SK-N-SH (cell line): ENCODE results near the gene GPRASP1. TPM values are rescaled to one million over a fixed set of nuclear protein-coding genes. Genes with fewer than 3 reads are reported as not detected.

Experiments used
- CTCF ChIA-PET: fragments of 300-600, 350-600 bp; formaldehyde crosslinking; extraction: SDS; loops from one replicate; lab custom pipeline; 2021; lab: Yijun Ruan, JAX
- POLR2A ChIA-PET: fragments of 350-600 bp; sonication (Branson Sonifier 250); formaldehyde crosslinking; extraction: SDS; loops from one replicate; lab custom pipeline; 2020; ENCODE audit warnings: antibody characterized with exemption, inconsistent platforms; lab: Yijun Ruan, JAX
- DNase-seq: peaks from one replicate; pipeline ENCODE4 v3.0.0; 2012
- H2AFZ ChIP-seq: fragments of 200-600 bp; sonication (generic); 2 replicates; pipeline ENCODE4 v1.8.1; 2016; ENCODE audit warnings: antibody characterized with exemption, mild to moderate bottlenecking, low read depth
- H3F3A ChIP-seq: fragments of 200-600 bp; sonication (generic); replicated peaks from 2 replicates; pipeline ENCODE3; 2016; ENCODE audit warnings: antibody characterized with exemption, mild to moderate bottlenecking; ENCODE audit not compliant: insufficient read depth
- H3K27ac ChIP-seq, 2 experiments: fragments of 200-500 bp in 1 of 2; fragments of 200-600 bp in 1 of 2; sonication (Bioruptor generic) in 1 of 2; sonication (generic), shearing (Covaris generic) in 1 of 2; 2 replicates each; pipeline versions ENCODE4 v1.5.1 to v1.6.1; 2014 to 2016; ENCODE audit warnings: low read depth in 2 of 2, inconsistent platforms in 1 of 2, low read length in 1 of 2, mild to moderate bottlenecking in 1 of 2, mixed read lengths in 1 of 2
- H3K27me3 ChIP-seq: fragments of 200-600 bp; sonication (generic), shearing (Covaris generic); 2 replicates; pipeline ENCODE4 v1.6.1; 2016; ENCODE audit warnings: mixed run types; ENCODE audit not compliant: insufficient read depth
- H3K36me3 ChIP-seq, 2 experiments: fragments of 200-500 bp in 1 of 2; fragments of 200-600 bp in 1 of 2; sonication (Bioruptor generic) in 1 of 2; sonication (generic) in 1 of 2; replicated peaks in 1 of 2; 2 replicates each; pipeline versions ENCODE3 to v1.5.1; 2014 to 2016; ENCODE audit warnings: low read length in 1 of 2, mild to moderate bottlenecking in 1 of 2; ENCODE audit not compliant: insufficient read depth in 2 of 2, control insufficient read depth in 1 of 2
- H3K4me1 ChIP-seq, 2 experiments: fragments of 200-500 bp in 1 of 2; fragments of 200-600 bp in 1 of 2; sonication (Bioruptor generic) in 1 of 2; sonication (generic), shearing (Covaris generic) in 1 of 2; 2 replicates each; pipeline versions ENCODE4 v1.5.1 to v1.6.1; 2014 to 2016; ENCODE audit warnings: low read depth in 1 of 2, low read length in 1 of 2, mixed run types in 1 of 2; ENCODE audit not compliant: insufficient read depth in 2 of 2, control insufficient read depth in 1 of 2
- H3K4me2 ChIP-seq: fragments of 200-600 bp; sonication (generic), shearing (Covaris generic); 2 replicates; pipeline ENCODE4 v1.6.1; 2017; ENCODE audit warnings: mixed run types
- H3K4me3 ChIP-seq, 2 experiments: fragments of 200-500 bp in 1 of 2; fragments of 200-600 bp in 1 of 2; sonication (Bioruptor generic) in 1 of 2; sonication (generic), shearing (Covaris generic) in 1 of 2; 2 replicates each; pipeline versions ENCODE4 v1.5.1 to v1.8.1; 2014 to 2016; ENCODE audit warnings: low read depth in 2 of 2, inconsistent platforms in 1 of 2, low read length in 1 of 2, mild to moderate bottlenecking in 1 of 2, mixed read lengths in 1 of 2, moderate library complexity in 1 of 2
- H3K79me2 ChIP-seq: fragments of 200-600 bp; sonication (generic); 2 replicates; pipeline ENCODE4 v1.8.1; 2017; ENCODE audit warnings: mild to moderate bottlenecking; ENCODE audit not compliant: insufficient read depth
- H3K9ac ChIP-seq: fragments of 200-600 bp; sonication (generic); 2 replicates; pipeline ENCODE4 v1.6.1; 2017; ENCODE audit warnings: mixed run types
- H3K9me2 ChIP-seq: fragments of 200-600 bp; sonication (generic); 2 replicates; pipeline ENCODE4 v1.6.1; 2017; ENCODE audit warnings: mixed run types
- H3K9me3 ChIP-seq: fragments of 200-600 bp; sonication (generic); 2 replicates; pipeline ENCODE4 v1.6.1; 2017; ENCODE audit warnings: mixed run types, mild to moderate bottlenecking, moderate library complexity
- H4K20me1 ChIP-seq: fragments of 200-600 bp; sonication (generic); 2 replicates; pipeline ENCODE4 v1.6.1; 2017; ENCODE audit warnings: mild to moderate bottlenecking, mixed run types; ENCODE audit not compliant: insufficient read depth
- CHD2 ChIP-seq: fragments of 150-350 bp; IDR thresholded peaks from 2 replicates; pipeline ENCODE4 v1.6.1; 2018; ENCODE audit warnings: low read length; ENCODE audit not compliant: partially characterized antibody
- FOSL2 ChIP-seq: IDR thresholded peaks from 2 replicates; pipeline ENCODE4 v1.4.0; 2012; ENCODE audit warnings: low read depth, mild to moderate bottlenecking, moderate library complexity, borderline replicate concordance
- FOXJ3 ChIP-seq: sonication (generic); formaldehyde crosslinking; IDR thresholded peaks from 2 replicates; pipeline ENCODE4 v1.5.1; 2020; ENCODE audit warnings: mild to moderate bottlenecking, missing genetic modification reagents
- FOXM1 ChIP-seq: IDR thresholded peaks from 2 replicates; pipeline ENCODE4 v1.4.0; 2012; ENCODE audit warnings: low read depth, mild to moderate bottlenecking
- GATA2 ChIP-seq: sonication (generic); formaldehyde crosslinking; IDR thresholded peaks from 2 replicates; pipeline ENCODE4 v1.5.0; 2020; ENCODE audit warnings: mild to moderate bottlenecking, missing genetic modification reagents
- JUND ChIP-seq: IDR thresholded peaks from 2 replicates; pipeline ENCODE4 v1.4.0; 2012
- MEF2A ChIP-seq: IDR thresholded peaks from 2 replicates; pipeline ENCODE4 v1.4.0; 2012; ENCODE audit warnings: low read depth, borderline replicate concordance
- MXI1 ChIP-seq: IDR thresholded peaks from 2 replicates; pipeline ENCODE4 v1.6.1; 2012; ENCODE audit warnings: mild to moderate bottlenecking, low read depth, low read length, improper control_type of control experiment
- NFIC ChIP-seq: IDR thresholded peaks from 2 replicates; pipeline ENCODE4 v1.4.0; 2012; ENCODE audit warnings: borderline replicate concordance
- NRF1 ChIP-seq: IDR thresholded peaks from 2 replicates; pipeline ENCODE4 v1.6.1; 2012; ENCODE audit warnings: low read depth, mild to moderate bottlenecking, low read length
- POLR2AphosphoS5 ChIP-seq: IDR thresholded peaks from 2 replicates; pipeline ENCODE4 v1.6.1; 2012; ENCODE audit warnings: low read depth, low read length
- RAD21 ChIP-seq: IDR thresholded peaks from 2 replicates; pipeline ENCODE4 v1.6.1; 2012; ENCODE audit warnings: mild to moderate bottlenecking, low read length
- RXRA ChIP-seq: IDR thresholded peaks from 2 replicates; pipeline ENCODE4 v1.4.0; 2012; ENCODE audit warnings: low read depth, mild to moderate bottlenecking, borderline replicate concordance
- SIN3A ChIP-seq: IDR thresholded peaks from 2 replicates; pipeline ENCODE4 v1.6.1; 2012; ENCODE audit warnings: low read depth, mild to moderate bottlenecking, low read length, moderate library complexity, borderline replicate concordance
- SMC3 ChIP-seq: IDR thresholded peaks from 2 replicates; pipeline ENCODE4 v1.6.1; 2012; ENCODE audit warnings: low read depth, low read length, improper control_type of control experiment
- TAF1 ChIP-seq: IDR thresholded peaks from 2 replicates; pipeline ENCODE4 v1.6.1; 2012; ENCODE audit warnings: low read depth, mild to moderate bottlenecking, low read length, moderate library complexity, borderline replicate concordance
- TEAD4 ChIP-seq: IDR thresholded peaks from 2 replicates; pipeline ENCODE4 v1.4.0; 2012; ENCODE audit warnings: mild to moderate bottlenecking, borderline replicate concordance; ENCODE audit not compliant: insufficient read depth
- YY1 ChIP-seq: IDR thresholded peaks from 2 replicates; pipeline ENCODE4 v1.4.0; 2012; ENCODE audit warnings: low read depth, mild to moderate bottlenecking
- WGBS: methylation state at CpG from one replicate; pipeline ENCODE4 v1.1.6; 2017; ENCODE audit warnings: low lambda C conversion rate; 5-methylcytosine and 5-hydroxymethylcytosine counted together
- polyA plus RNA-seq, 3 experiments: library from polyadenylated mRNA; depleted of rRNA; stranded (reverse); fragments of >200 nt; gene quantifications; 2 replicates each; pipeline ENCODE4 v1.2.3, GENCODE V29; 2012
- TF ChIP-seq, protein P1 (sequence below): fragments of 150-350 bp; IDR thresholded peaks from 2 replicates; pipeline ENCODE4 v1.6.1; 2017; ENCODE audit warnings: antibody characterized with exemption, low read length, low read depth, borderline replicate concordance
- TF ChIP-seq, protein P2 (sequence below): IDR thresholded peaks from 2 replicates; pipeline ENCODE4 v1.4.0; 2012; ENCODE audit warnings: low read depth, borderline replicate concordance
- TF ChIP-seq, protein P3 (sequence below): fragments of 150-350 bp; IDR thresholded peaks from 2 replicates; pipeline ENCODE4 v1.6.1; 2016; ENCODE audit warnings: mild to moderate bottlenecking, low read depth, low read length
- TF ChIP-seq, protein P4 (sequence below): IDR thresholded peaks from 2 replicates; pipeline ENCODE4 v1.4.0; 2012; ENCODE audit warnings: low read depth, borderline replicate concordance
- TF ChIP-seq, protein P5 (sequence below): IDR thresholded peaks from 2 replicates; pipeline ENCODE4 v1.4.0; 2012; ENCODE audit warnings: low read depth

Gene GPRASP1
- polyA plus RNA-seq, 1 of the 3 experiments (the other 2 are of a cell fraction), result 2.7 TPM

DNA sequence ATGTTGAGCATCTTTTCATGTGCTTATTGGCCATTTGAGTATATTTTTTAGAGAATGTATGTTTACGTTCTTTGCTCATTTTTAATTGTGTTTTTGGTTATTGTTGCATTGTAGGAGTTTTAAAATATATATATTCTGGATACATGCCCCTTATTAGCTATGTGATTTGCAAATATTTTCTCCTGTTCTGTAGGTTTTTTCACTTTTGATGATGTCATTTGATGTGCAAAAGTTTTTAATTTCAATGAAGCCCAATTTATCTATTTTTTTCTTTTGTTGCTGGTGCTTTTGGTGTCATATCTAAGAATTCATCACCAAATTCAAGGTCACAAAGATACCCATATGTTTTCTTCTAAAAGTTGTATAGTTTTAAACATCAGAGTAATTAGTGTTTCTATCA lies 45.2 kb upstream of the GPRASP1 start:
- Histone ChIP-seq H3K9me3 (no peaks in the 10 kb centered on the region), H4K20me1 (no peaks in the 10 kb centered on the region), H3K36me3 (peaks cover 0 to 10% of the 10 kb centered on the region in 2 experiments), H3K27me3 (no peaks in the 10 kb centered on the region), H3K9ac (no peak overlapping the region), H3K4me2 (no peak overlapping the region), H3K79me2 (no peaks in the 10 kb centered on the region), H2AFZ (no peak overlapping the region), H3F3A (no peaks in the 10 kb centered on the region), H3K9me2 (no peaks in the 10 kb centered on the region), H3K27ac (no peak overlapping the region), H3K4me3 (no peak overlapping the region), H3K4me1 (peaks cover 0 to 2% of the 10 kb centered on the region in 2 experiments; a peak in 1 of 4 replicates)
- TF ChIP-seq, protein P1, sequence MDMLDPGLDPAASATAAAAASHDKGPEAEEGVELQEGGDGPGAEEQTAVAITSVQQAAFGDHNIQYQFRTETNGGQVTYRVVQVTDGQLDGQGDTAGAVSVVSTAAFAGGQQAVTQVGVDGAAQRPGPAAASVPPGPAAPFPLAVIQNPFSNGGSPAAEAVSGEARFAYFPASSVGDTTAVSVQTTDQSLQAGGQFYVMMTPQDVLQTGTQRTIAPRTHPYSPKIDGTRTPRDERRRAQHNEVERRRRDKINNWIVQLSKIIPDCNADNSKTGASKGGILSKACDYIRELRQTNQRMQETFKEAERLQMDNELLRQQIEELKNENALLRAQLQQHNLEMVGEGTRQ, result no peak
- TF ChIP-seq YY1 (no peak), FOXM1 (no peak), FOSL2 (no peak), RAD21 (no peak), RXRA (no peak), JUND (no peak), SIN3A (no peak), POLR2AphosphoS5 (no peak), MEF2A (no peak), CHD2 (no peak), NRF1 (no peak), NFIC (no peak), TAF1 (no peak), TEAD4 (no peak)
- TF ChIP-seq, protein P2, sequence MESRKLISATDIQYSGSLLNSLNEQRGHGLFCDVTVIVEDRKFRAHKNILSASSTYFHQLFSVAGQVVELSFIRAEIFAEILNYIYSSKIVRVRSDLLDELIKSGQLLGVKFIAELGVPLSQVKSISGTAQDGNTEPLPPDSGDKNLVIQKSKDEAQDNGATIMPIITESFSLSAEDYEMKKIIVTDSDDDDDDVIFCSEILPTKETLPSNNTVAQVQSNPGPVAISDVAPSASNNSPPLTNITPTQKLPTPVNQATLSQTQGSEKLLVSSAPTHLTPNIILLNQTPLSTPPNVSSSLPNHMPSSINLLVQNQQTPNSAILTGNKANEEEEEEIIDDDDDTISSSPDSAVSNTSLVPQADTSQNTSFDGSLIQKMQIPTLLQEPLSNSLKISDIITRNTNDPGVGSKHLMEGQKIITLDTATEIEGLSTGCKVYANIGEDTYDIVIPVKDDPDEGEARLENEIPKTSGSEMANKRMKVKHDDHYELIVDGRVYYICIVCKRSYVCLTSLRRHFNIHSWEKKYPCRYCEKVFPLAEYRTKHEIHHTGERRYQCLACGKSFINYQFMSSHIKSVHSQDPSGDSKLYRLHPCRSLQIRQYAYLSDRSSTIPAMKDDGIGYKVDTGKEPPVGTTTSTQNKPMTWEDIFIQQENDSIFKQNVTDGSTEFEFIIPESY, result no peak
- TF ChIP-seq, protein P3, sequence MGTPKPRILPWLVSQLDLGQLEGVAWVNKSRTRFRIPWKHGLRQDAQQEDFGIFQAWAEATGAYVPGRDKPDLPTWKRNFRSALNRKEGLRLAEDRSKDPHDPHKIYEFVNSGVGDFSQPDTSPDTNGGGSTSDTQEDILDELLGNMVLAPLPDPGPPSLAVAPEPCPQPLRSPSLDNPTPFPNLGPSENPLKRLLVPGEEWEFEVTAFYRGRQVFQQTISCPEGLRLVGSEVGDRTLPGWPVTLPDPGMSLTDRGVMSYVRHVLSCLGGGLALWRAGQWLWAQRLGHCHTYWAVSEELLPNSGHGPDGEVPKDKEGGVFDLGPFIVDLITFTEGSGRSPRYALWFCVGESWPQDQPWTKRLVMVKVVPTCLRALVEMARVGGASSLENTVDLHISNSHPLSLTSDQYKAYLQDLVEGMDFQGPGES, result no peak
- DNase-seq, result no peak
- POLR2A ChIA-PET, result no interaction called here
- 43% methylated on average over 1 of the region's 1 CpG for WGBS
- CTCF ChIA-PET, result no interaction called here

DNA sequence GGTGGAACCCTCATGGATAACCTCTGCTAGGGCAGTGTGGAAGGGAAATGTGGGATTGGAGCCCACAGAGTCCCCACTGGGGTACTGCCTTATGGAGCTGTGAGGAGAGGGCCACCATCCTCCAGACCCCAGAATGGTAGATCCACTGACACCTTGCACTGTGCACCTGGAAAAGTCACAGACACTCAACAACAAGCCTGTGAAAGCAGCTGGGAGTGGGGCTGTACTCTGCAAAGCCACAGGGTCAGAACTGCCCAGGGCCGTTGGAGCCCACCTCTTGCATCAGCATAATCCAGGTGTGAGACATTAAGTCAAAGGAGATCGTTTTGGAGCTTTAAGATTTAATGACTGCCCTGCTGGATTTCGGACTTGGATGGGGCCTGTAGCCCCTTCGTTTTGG lies 40.4 kb upstream of the GPRASP1 start:
- Histone ChIP-seq H3F3A (no peaks in the 10 kb centered on the region), H3K4me2 (no peak overlapping the region), H4K20me1 (no peaks in the 10 kb centered on the region), H3K9ac (no peak overlapping the region), H3K36me3 (no peaks in the 10 kb centered on the region), H3K9me3 (no peaks in the 10 kb centered on the region), H3K27ac (no peak overlapping the region), H3K9me2 (no peaks in the 10 kb centered on the region), H3K79me2 (peaks cover 2% of the 10 kb centered on the region; the same call in 1 of the 2 replicates), H3K4me1 (no peaks in the 10 kb centered on the region), H3K4me3 (no peak overlapping the region), H3K27me3 (no peaks in the 10 kb centered on the region), H2AFZ (no peak overlapping the region)
- ChIA-PET CTCF (no interaction called here), POLR2A (no interaction called here)
- TF ChIP-seq NRF1 (no peak), GATA2 (no peak), NFIC (no peak), MXI1 (no peak), SMC3 (no peak), RAD21 (no peak), FOXJ3 (no peak), SIN3A (no peak)
- TF ChIP-seq, protein P4, sequence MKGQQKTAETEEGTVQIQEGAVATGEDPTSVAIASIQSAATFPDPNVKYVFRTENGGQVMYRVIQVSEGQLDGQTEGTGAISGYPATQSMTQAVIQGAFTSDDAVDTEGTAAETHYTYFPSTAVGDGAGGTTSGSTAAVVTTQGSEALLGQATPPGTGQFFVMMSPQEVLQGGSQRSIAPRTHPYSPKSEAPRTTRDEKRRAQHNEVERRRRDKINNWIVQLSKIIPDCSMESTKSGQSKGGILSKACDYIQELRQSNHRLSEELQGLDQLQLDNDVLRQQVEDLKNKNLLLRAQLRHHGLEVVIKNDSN, result no peak
- TF ChIP-seq, protein P1, result no peak
- TF ChIP-seq, protein P5, sequence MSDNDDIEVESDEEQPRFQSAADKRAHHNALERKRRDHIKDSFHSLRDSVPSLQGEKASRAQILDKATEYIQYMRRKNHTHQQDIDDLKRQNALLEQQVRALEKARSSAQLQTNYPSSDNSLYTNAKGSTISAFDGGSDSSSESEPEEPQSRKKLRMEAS, result no peak
- no peak for DNase-seq
- 58% methylated on average over 3 of the region's 4 CpGs for WGBS
